Measurements from ENCODE around the gene SPCS2. TPM values are rescaled to one million over a fixed set of nuclear protein-coding genes. Genes with fewer than 3 reads are reported as not detected.

Gene SPCS2
- total and polyA plus RNA-seq, 2 of the 8 experiments (the other 6 are each of a cell fraction or from before 2014, with no cell fraction given) = 92.7 to 161 TPM

DNA sequence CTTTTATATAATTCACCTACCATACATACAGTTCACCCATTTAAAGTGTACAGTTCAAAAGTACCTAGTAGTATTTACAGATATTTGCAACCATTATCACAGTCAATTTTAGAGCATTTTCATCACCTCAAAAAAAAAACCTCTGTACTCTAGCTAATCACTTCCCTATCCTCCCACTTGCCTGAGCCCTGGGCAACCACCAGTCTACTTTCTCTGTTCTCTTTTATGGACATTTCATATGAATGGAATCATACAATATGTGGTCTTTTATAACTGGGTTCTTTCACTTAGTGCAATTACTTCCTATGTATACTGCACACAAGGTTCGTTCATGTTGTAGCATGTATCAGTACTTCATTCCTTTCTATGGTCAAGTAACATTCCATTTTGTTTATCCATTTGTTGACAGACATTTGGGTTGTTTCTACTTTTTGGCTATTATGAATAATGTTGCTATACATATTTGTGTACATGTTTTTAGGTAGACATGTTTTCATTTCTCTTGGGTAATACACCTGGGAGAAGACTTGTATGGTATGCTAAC is 21.9 kb downstream of the SPCS2 start:
- H2AFZ ChIP-seq (ENCODE audit: low read length) = no peak overlapping the region
- no peaks in the 10 kb centered on the region for H3K27me3 ChIP-seq (replicated peaks in 1 of 4; ENCODE audit: control insufficient read depth in 3 of 4, extremely low read depth in 1 of 4, insufficient read depth in 3 of 4, low read length in 3 of 4)
- H3K14ac ChIP-seq (ENCODE audit: insufficient read length) = no peak overlapping the region
- no peak overlapping the region for H2BK20ac ChIP-seq (ENCODE audit: low read length)
- peaks cover 0 to 3% of the 10 kb centered on the region in 2 experiments; a peak in 1 of 4 replicates for H3K79me2 ChIP-seq (ENCODE audit: control insufficient read depth in 1 of 2, insufficient read depth in 2 of 2, low read length in 2 of 2)
- H4K5ac ChIP-seq (ENCODE audit: insufficient read length, low read depth, low read length) = no peak overlapping the region
- H3K18ac ChIP-seq (ENCODE audit: extremely low read depth, low read length) = no peak overlapping the region
- FAIRE-seq = no peak
- H2AK5ac ChIP-seq (ENCODE audit: low read depth, low read length) = no peak overlapping the region
- no peak overlapping the region for H3K27ac ChIP-seq (ENCODE audit: low read depth, low read length)
- DNase-seq (ENCODE audit: low read depth in 1 of 2, low spot score in 2 of 2) = no peak
- no peaks in the 10 kb centered on the region for H3K4me1 ChIP-seq (replicated peaks in 1 of 4; ENCODE audit: control insufficient read depth in 3 of 4, insufficient read depth in 4 of 4, low read length in 3 of 4)
- H2BK5ac ChIP-seq (ENCODE audit: low read depth, low read length) = no peak overlapping the region
- no peak overlapping the region for H3K4ac ChIP-seq (replicated peaks; ENCODE audit: insufficient read length, low read depth, low read length)
- no peak overlapping the region for H3K23ac ChIP-seq (ENCODE audit: insufficient read length)
- H4K8ac ChIP-seq (ENCODE audit: extremely low read depth, insufficient read depth, low read length) = no peak overlapping the region
- H2BK12ac ChIP-seq (ENCODE audit: low read depth, low read length) = no peak overlapping the region
- no peaks in the 10 kb centered on the region for H3K9me3 ChIP-seq (ENCODE audit: insufficient read depth in 2 of 2, low read depth in 1 of 2, low read length in 1 of 2)
- H3K23me2 ChIP-seq (ENCODE audit: low read depth, low read length) = no peaks in the 10 kb centered on the region
- H2BK120ac ChIP-seq (replicated peaks; ENCODE audit: low read depth, low read length) = no peak overlapping the region
- no peak overlapping the region for H2BK15ac ChIP-seq (ENCODE audit: low read length)
- 97% methylated on average over 1 of the region's 1 CpG; no CpG with 5 or more reads in 1 of the 2 experiments for WGBS, 2 experiments (ENCODE audit: extremely low coverage in 1 of 2, insufficient coverage in 1 of 2, insufficient read length in 1 of 2, insufficient replicate concordance in 2 of 2, low coverage in 1 of 2, low lambda C conversion rate in 2 of 2, missing lambda C conversion rate in 1 of 2)
- no peak overlapping the region for H3K4me2 ChIP-seq (ENCODE audit: insufficient read depth in 1 of 2, low read depth in 2 of 2, low read length in 2 of 2)
- CTCF ChIA-PET (ENCODE audit: partially characterized antibody) = no interaction called here
- peaks cover 5 to 6% of the 10 kb centered on the region in 2 experiments for H4K20me1 ChIP-seq (replicated peaks in 1 of 2; ENCODE audit: control insufficient read depth in 1 of 2, insufficient read depth in 2 of 2, low read length in 2 of 2)
- no peak overlapping the region for H4K91ac ChIP-seq (replicated peaks; ENCODE audit: insufficient read length, low read length)
- no peaks in the 10 kb centered on the region; the same call in 1 of the 2 replicates for H3K79me1 ChIP-seq (ENCODE audit: low read depth, low read length)
- no peak overlapping the region for H3K4me3 ChIP-seq (ENCODE audit: extremely low read depth in 1 of 4, insufficient read depth in 2 of 4, low read depth in 3 of 4, low read length in 4 of 4)
- no peak overlapping the region for H3K56ac ChIP-seq (replicated peaks; ENCODE audit: insufficient read length, low read depth, low read length)
- peaks cover 0 to 44% (median 15%) of the 10 kb centered on the region in 4 experiments; a peak in 6 of 8 replicates for H3K36me3 ChIP-seq (ENCODE audit: control insufficient read depth in 2 of 4, insufficient read depth in 4 of 4, low read length in 3 of 4)
- POLR2A ChIA-PET (ENCODE audit: partially characterized antibody) = interaction anchor here (0.5 to 0.6 kb wide), 2 partner anchors 8 to 129 kb away, joined by 3 read pairs; no protein-coding TSS in a partner anchor
- H3K9ac ChIP-seq (replicated peaks in 1 of 4; ENCODE audit: extremely low read depth in 1 of 4, low read depth in 3 of 4, low read length in 3 of 4) = no peak overlapping the region
- TF ChIP-seq, protein P1, sequence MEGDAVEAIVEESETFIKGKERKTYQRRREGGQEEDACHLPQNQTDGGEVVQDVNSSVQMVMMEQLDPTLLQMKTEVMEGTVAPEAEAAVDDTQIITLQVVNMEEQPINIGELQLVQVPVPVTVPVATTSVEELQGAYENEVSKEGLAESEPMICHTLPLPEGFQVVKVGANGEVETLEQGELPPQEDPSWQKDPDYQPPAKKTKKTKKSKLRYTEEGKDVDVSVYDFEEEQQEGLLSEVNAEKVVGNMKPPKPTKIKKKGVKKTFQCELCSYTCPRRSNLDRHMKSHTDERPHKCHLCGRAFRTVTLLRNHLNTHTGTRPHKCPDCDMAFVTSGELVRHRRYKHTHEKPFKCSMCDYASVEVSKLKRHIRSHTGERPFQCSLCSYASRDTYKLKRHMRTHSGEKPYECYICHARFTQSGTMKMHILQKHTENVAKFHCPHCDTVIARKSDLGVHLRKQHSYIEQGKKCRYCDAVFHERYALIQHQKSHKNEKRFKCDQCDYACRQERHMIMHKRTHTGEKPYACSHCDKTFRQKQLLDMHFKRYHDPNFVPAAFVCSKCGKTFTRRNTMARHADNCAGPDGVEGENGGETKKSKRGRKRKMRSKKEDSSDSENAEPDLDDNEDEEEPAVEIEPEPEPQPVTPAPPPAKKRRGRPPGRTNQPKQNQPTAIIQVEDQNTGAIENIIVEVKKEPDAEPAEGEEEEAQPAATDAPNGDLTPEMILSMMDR (IDR thresholded peaks at IDR 0.05; ENCODE audit: control extremely low read depth in 1 of 3, insufficient read depth in 1 of 3, low read depth in 1 of 3, low read length in 3 of 3) = no peak
- TF ChIP-seq, protein P2, sequence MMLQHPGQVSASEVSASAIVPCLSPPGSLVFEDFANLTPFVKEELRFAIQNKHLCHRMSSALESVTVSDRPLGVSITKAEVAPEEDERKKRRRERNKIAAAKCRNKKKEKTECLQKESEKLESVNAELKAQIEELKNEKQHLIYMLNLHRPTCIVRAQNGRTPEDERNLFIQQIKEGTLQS (IDR thresholded peaks at IDR 0.05; ENCODE audit: insufficient read depth, low read depth, low read length) = no peak
- TF ChIP-seq CHD2 (IDR thresholded peaks at IDR 0.05; ENCODE audit: low read length) = no peak
- no peak for TF ChIP-seq SIRT6 (IDR thresholded peaks at IDR 0.05; ENCODE audit: low read length)
- no peak for TF ChIP-seq KDM1A (IDR thresholded peaks at IDR 0.05; ENCODE audit: borderline replicate concordance, low read length)
- TF ChIP-seq EP300 (IDR thresholded peaks at IDR 0.05; ENCODE audit: borderline replicate concordance in 1 of 2, low read depth in 2 of 2, low read length in 2 of 2) = no peak
- TF ChIP-seq POLR2A (IDR thresholded peaks at IDR 0.05; ENCODE audit: control extremely low read depth in 1 of 2, low read depth in 2 of 2, low read length in 2 of 2) = no peak
- TF ChIP-seq RXRA (IDR thresholded peaks at IDR 0.05; ENCODE audit: insufficient read depth, low read depth, low read length) = no peak
- TF ChIP-seq TCF12 (IDR thresholded peaks at IDR 0.05; ENCODE audit: low read depth, low read length) = no peak
- no peak for TF ChIP-seq BRCA1 (IDR thresholded peaks at IDR 0.05; ENCODE audit: low read depth, low read length)
- no peak for TF ChIP-seq RBBP5 (IDR thresholded peaks at IDR 0.05; ENCODE audit: borderline replicate concordance, low read depth, low read length)

Data from H1 (cell line).